ENCODE results near the gene EBF4.

The EBF4 gene

GRCh38 chr20:2734899-2735298, 42.3 kb downstream of the EBF4 start:
- no peaks in the 10 kb centered on the region for H3K36me3 ChIP-seq (ENCODE audit: control insufficient read depth in 1 of 2, insufficient read depth in 2 of 2, low read depth in 1 of 2, low read length in 2 of 2)
- H3K27ac ChIP-seq (ENCODE audit: low read length, poor library complexity, severe bottlenecking): no peak overlapping the region
- no peaks in the 10 kb centered on the region for H3K4me1 ChIP-seq (ENCODE audit: control insufficient read depth, insufficient read depth, low read depth, low read length)
- WGBS: 77% methylated on average over 2 of the region's 2 CpGs
- no peaks in the 10 kb centered on the region for H3K79me1 ChIP-seq (replicated peaks; ENCODE audit: low read length, poor library complexity, severe bottlenecking)
- H4K91ac ChIP-seq (ENCODE audit: low read length): no peak overlapping the region
- no peak overlapping the region for H3K9ac ChIP-seq (ENCODE audit: low read length)
- H2AK5ac ChIP-seq (ENCODE audit: low read length, severe bottlenecking): no peak overlapping the region
- no peak overlapping the region for H2AFZ ChIP-seq (ENCODE audit: low read depth, low read length)
- no peak overlapping the region for H4K8ac ChIP-seq (ENCODE audit: low read length)
- no peak overlapping the region for H3K4me3 ChIP-seq (ENCODE audit: insufficient read depth in 1 of 2, low read depth in 1 of 2, low read length in 2 of 2)
- H2BK120ac ChIP-seq (ENCODE audit: low read depth, low read length): no peak overlapping the region
- peaks cover 47 to 56% of the 10 kb centered on the region in 2 experiments for H3K27me3 ChIP-seq (ENCODE audit: control insufficient read depth in 1 of 2, insufficient read depth in 1 of 2, low read length in 2 of 2)
- no peak overlapping the region for H3K18ac ChIP-seq (ENCODE audit: low read depth in 1 of 2, low read length in 2 of 2)
- peaks cover 31% of the 10 kb centered on the region for H3K9me3 ChIP-seq (ENCODE audit: control insufficient read depth, low read length)
- H3K23ac ChIP-seq (ENCODE audit: low read length in 2 of 2): no peak overlapping the region
- no peak overlapping the region for H2BK5ac ChIP-seq (ENCODE audit: low read depth, low read length, poor library complexity, severe bottlenecking)
- no peak overlapping the region for H2BK12ac ChIP-seq (ENCODE audit: low read length in 2 of 2)
- H2BK15ac ChIP-seq (ENCODE audit: low read depth, poor library complexity, severe bottlenecking): no peak overlapping the region
- no peak overlapping the region for H3K4me2 ChIP-seq (ENCODE audit: low read length, poor library complexity, severe bottlenecking)
- no peak overlapping the region for H3K14ac ChIP-seq (ENCODE audit: low read length in 2 of 2)
- DNase-seq: no peak
- H3K4ac ChIP-seq (ENCODE audit: low read depth in 1 of 2, low read length in 2 of 2): no peak overlapping the region

GRCh38 chr20:2736441-2736840, 43.9 kb downstream of the EBF4 start:
- no peak overlapping the region for H3K18ac ChIP-seq (ENCODE audit: low read depth in 1 of 2, low read length in 2 of 2)
- H3K23ac ChIP-seq (ENCODE audit: low read length in 2 of 2): no peak overlapping the region
- no peak overlapping the region for H2AFZ ChIP-seq (ENCODE audit: low read depth, low read length)
- H2BK12ac ChIP-seq (ENCODE audit: low read length in 2 of 2): no peak overlapping the region
- H3K4me3 ChIP-seq (ENCODE audit: insufficient read depth in 1 of 2, low read depth in 1 of 2, low read length in 2 of 2): no peak overlapping the region
- H3K9ac ChIP-seq (ENCODE audit: low read length): no peak overlapping the region
- H2AK5ac ChIP-seq (ENCODE audit: low read length, severe bottlenecking): no peak overlapping the region
- 88% methylated on average over 3 of the region's 3 CpGs for WGBS
- no peak overlapping the region for H2BK5ac ChIP-seq (ENCODE audit: low read depth, low read length, poor library complexity, severe bottlenecking)
- no peak overlapping the region for H3K4me2 ChIP-seq (ENCODE audit: low read length, poor library complexity, severe bottlenecking)
- H3K27ac ChIP-seq (ENCODE audit: low read length, poor library complexity, severe bottlenecking): no peak overlapping the region
- no peaks in the 10 kb centered on the region for H3K36me3 ChIP-seq (ENCODE audit: control insufficient read depth in 1 of 2, insufficient read depth in 2 of 2, low read depth in 1 of 2, low read length in 2 of 2)
- H3K27me3 ChIP-seq (ENCODE audit: control insufficient read depth in 1 of 2, insufficient read depth in 1 of 2, low read length in 2 of 2): peaks cover 49 to 61% of the 10 kb centered on the region in 2 experiments
- H2BK15ac ChIP-seq (ENCODE audit: low read depth, poor library complexity, severe bottlenecking): no peak overlapping the region
- H3K4ac ChIP-seq (ENCODE audit: low read depth in 1 of 2, low read length in 2 of 2): no peak overlapping the region
- H3K4me1 ChIP-seq (ENCODE audit: control insufficient read depth, insufficient read depth, low read depth, low read length): no peaks in the 10 kb centered on the region
- H2BK120ac ChIP-seq (ENCODE audit: low read depth, low read length): no peak overlapping the region
- no peak overlapping the region for H4K8ac ChIP-seq (ENCODE audit: low read length)
- H3K9me3 ChIP-seq (ENCODE audit: control insufficient read depth, low read length): peaks cover 27% of the 10 kb centered on the region
- H3K79me1 ChIP-seq (replicated peaks; ENCODE audit: low read length, poor library complexity, severe bottlenecking): no peaks in the 10 kb centered on the region
- no peak for DNase-seq
- H4K91ac ChIP-seq (ENCODE audit: low read length): no peak overlapping the region
- no peak overlapping the region for H3K14ac ChIP-seq (ENCODE audit: low read length in 2 of 2)

- no peak overlapping the region for H3K14ac ChIP-seq (ENCODE audit: low read length in 2 of 2)
- H3K27me3 ChIP-seq (ENCODE audit: control insufficient read depth in 1 of 2, insufficient read depth in 1 of 2, low read length in 2 of 2): peaks cover 61 to 77% of the 10 kb centered on the region in 2 experiments
- no peak overlapping the region for H4K8ac ChIP-seq (ENCODE audit: low read length)
- H3K9ac ChIP-seq (ENCODE audit: low read length): no peak overlapping the region
- H3K36me3 ChIP-seq (ENCODE audit: control insufficient read depth in 1 of 2, insufficient read depth in 2 of 2, low read depth in 1 of 2, low read length in 2 of 2): no peaks in the 10 kb centered on the region
- H2BK120ac ChIP-seq (ENCODE audit: low read depth, low read length): no peak overlapping the region
- H3K27ac ChIP-seq (ENCODE audit: low read length, poor library complexity, severe bottlenecking): no peak overlapping the region
- DNase-seq: no peak
- no peak overlapping the region for H2BK12ac ChIP-seq (ENCODE audit: low read length in 2 of 2)
- H2BK5ac ChIP-seq (ENCODE audit: low read depth, low read length, poor library complexity, severe bottlenecking): no peak overlapping the region
- no peak overlapping the region for H3K4me2 ChIP-seq (ENCODE audit: low read length, poor library complexity, severe bottlenecking)
- peaks cover 7% of the 10 kb centered on the region for H3K9me3 ChIP-seq (ENCODE audit: control insufficient read depth, low read length)
- H3K4me3 ChIP-seq (ENCODE audit: insufficient read depth in 1 of 2, low read depth in 1 of 2, low read length in 2 of 2): no peak overlapping the region
- H3K79me1 ChIP-seq (replicated peaks; ENCODE audit: low read length, poor library complexity, severe bottlenecking): no peaks in the 10 kb centered on the region
- no peak overlapping the region for H3K23ac ChIP-seq (ENCODE audit: low read length in 2 of 2)
- no peak overlapping the region for H2BK15ac ChIP-seq (ENCODE audit: low read depth, poor library complexity, severe bottlenecking)
- WGBS: 67% methylated on average over 8 of the region's 8 CpGs
- H3K4ac ChIP-seq (ENCODE audit: low read depth in 1 of 2, low read length in 2 of 2): no peak overlapping the region
- H3K4me1 ChIP-seq (ENCODE audit: control insufficient read depth, insufficient read depth, low read depth, low read length): no peaks in the 10 kb centered on the region
- H2AK5ac ChIP-seq (ENCODE audit: low read length, severe bottlenecking): no peak overlapping the region
- no peak overlapping the region for H3K18ac ChIP-seq (ENCODE audit: low read depth in 1 of 2, low read length in 2 of 2)
- no peak overlapping the region for H2AFZ ChIP-seq (ENCODE audit: low read depth, low read length)
- no peak overlapping the region for H4K91ac ChIP-seq (ENCODE audit: low read length)
Observed at GRCh38 chr20:2738331-2739041, 45.9 kb downstream of the EBF4 start.

- H2BK12ac ChIP-seq (ENCODE audit: low read length in 2 of 2): no peak overlapping the region
- no peaks in the 10 kb centered on the region for H3K79me1 ChIP-seq (replicated peaks; ENCODE audit: low read length, poor library complexity, severe bottlenecking)
- no peak for DNase-seq
- no peak overlapping the region for H3K4me2 ChIP-seq (ENCODE audit: low read length, poor library complexity, severe bottlenecking)
- no peak overlapping the region for H3K18ac ChIP-seq (ENCODE audit: low read depth in 1 of 2, low read length in 2 of 2)
- H3K4me1 ChIP-seq (ENCODE audit: control insufficient read depth, insufficient read depth, low read depth, low read length): no peaks in the 10 kb centered on the region
- H3K9ac ChIP-seq (ENCODE audit: low read length): no peak overlapping the region
- no peak overlapping the region for H2AK5ac ChIP-seq (ENCODE audit: low read length, severe bottlenecking)
- no peak overlapping the region for H4K8ac ChIP-seq (ENCODE audit: low read length)
- H3K9me3 ChIP-seq (ENCODE audit: control insufficient read depth, low read length): peaks cover 7% of the 10 kb centered on the region
- no peak overlapping the region for H3K14ac ChIP-seq (ENCODE audit: low read length in 2 of 2)
- no peak overlapping the region for H4K91ac ChIP-seq (ENCODE audit: low read length)
- no peak overlapping the region for H3K4ac ChIP-seq (ENCODE audit: low read depth in 1 of 2, low read length in 2 of 2)
- H3K27me3 ChIP-seq (ENCODE audit: control insufficient read depth in 1 of 2, insufficient read depth in 1 of 2, low read length in 2 of 2): peaks cover 65 to 81% of the 10 kb centered on the region in 2 experiments
- H3K27ac ChIP-seq (ENCODE audit: low read length, poor library complexity, severe bottlenecking): no peak overlapping the region
- H2BK15ac ChIP-seq (ENCODE audit: low read depth, poor library complexity, severe bottlenecking): no peak overlapping the region
- H3K36me3 ChIP-seq (ENCODE audit: control insufficient read depth in 1 of 2, insufficient read depth in 2 of 2, low read depth in 1 of 2, low read length in 2 of 2): no peaks in the 10 kb centered on the region
- WGBS: 71% methylated on average over 8 of the region's 8 CpGs
- H2BK5ac ChIP-seq (ENCODE audit: low read depth, low read length, poor library complexity, severe bottlenecking): no peak overlapping the region
- H3K23ac ChIP-seq (ENCODE audit: low read length in 2 of 2): no peak overlapping the region
- no peak overlapping the region for H2BK120ac ChIP-seq (ENCODE audit: low read depth, low read length)
- no peak overlapping the region for H2AFZ ChIP-seq (ENCODE audit: low read depth, low read length)
- no peak overlapping the region for H3K4me3 ChIP-seq (ENCODE audit: insufficient read depth in 1 of 2, low read depth in 1 of 2, low read length in 2 of 2)
Observed at GRCh38 chr20:2739042-2739398, 46.4 kb downstream of the EBF4 start.
